ENCODE data around the gene ERBIN.

The ERBIN gene

DNA sequence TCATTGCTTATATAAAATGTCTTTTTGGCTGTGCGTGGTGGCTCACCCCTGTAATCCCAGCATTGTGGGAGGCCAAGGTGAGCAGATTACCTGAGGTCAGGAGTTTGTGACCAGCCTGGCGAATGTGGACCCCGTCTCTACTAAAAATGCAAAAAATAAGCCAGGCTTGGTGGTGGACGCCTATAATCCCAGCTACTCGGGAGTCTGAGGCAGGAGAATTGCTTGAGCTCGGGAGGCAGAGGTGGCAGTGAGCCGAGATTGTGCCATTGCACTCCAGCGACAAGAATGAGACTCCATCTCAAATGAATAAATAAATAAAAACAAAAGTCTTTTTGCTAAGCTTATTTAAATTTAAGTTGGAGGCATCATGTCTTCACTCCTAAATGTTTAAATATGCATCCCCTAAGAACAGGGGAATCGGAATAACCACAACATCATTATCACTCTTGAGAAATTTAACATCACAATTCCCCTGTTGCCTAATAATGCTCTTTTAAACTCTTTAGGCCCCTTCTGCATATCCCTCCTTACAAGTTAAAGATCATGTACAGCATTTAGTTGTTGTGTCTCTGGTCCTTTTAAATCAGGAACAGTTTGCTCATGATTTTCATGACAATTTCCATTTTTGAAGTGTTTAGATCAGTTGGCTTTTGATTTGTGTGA, 72.8 kb downstream of the ERBIN start:
- H3K9ac ChIP-seq (ENCODE audit: low read depth in 1 of 2, low read length in 2 of 2), result no peak overlapping the region
- no peaks in the 10 kb centered on the region for H3K27me3 ChIP-seq (ENCODE audit: control insufficient read depth in 1 of 2, insufficient read depth in 2 of 2, low read length in 2 of 2)
- no peaks in the 10 kb centered on the region for H3K9me3 ChIP-seq (ENCODE audit: control insufficient read depth in 1 of 2, low read length in 2 of 2)
- H3K4me3 ChIP-seq (ENCODE audit: low read depth in 1 of 2, low read length in 2 of 2), result no peak overlapping the region
- H3K4me1 ChIP-seq (ENCODE audit: control insufficient read depth in 1 of 2, insufficient read depth in 2 of 2, low read length in 2 of 2), result no peaks in the 10 kb centered on the region
- no peak overlapping the region for H3K27ac ChIP-seq (ENCODE audit: low read depth, low read length)
- peaks cover 0 to 3% of the 10 kb centered on the region in 2 donors for H3K36me3 ChIP-seq (ENCODE audit: control insufficient read depth in 1 of 2, insufficient read depth in 2 of 2, low read length in 2 of 2)

DNA sequence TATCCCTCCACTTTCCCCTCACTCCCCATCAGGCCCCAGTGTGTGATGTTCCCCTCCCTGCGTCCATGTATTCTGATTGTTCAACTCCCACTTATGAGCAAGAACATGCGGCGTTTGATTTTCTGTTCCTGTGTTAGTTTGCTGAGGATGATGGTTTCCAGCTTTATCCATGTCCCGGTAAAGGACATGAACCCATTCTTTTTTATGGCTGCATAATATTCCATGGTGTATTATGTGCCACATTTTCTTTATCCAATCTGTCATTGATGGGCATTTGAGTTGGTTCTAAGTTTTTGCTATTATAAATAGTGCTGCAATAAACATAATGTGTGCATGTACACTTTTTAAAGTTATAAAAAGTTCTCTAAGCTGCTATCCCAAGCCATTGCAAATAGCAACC, 75.6 kb downstream of the ERBIN start:
- Histone ChIP-seq H3K4me3 (ENCODE audit: low read depth in 1 of 2, low read length in 2 of 2) (no peak overlapping the region), H3K27ac (ENCODE audit: low read depth, low read length) (no peak overlapping the region), H3K4me1 (ENCODE audit: control insufficient read depth in 1 of 2, insufficient read depth in 2 of 2, low read length in 2 of 2) (no peaks in the 10 kb centered on the region), H3K9ac (ENCODE audit: low read depth in 1 of 2, low read length in 2 of 2) (no peak overlapping the region), H3K36me3 (ENCODE audit: control insufficient read depth in 1 of 2, insufficient read depth in 2 of 2, low read length in 2 of 2) (peaks cover 0 to 3% of the 10 kb centered on the region in 2 donors), H3K27me3 (ENCODE audit: control insufficient read depth in 1 of 2, insufficient read depth in 2 of 2, low read length in 2 of 2) (no peaks in the 10 kb centered on the region), H3K9me3 (ENCODE audit: control insufficient read depth in 1 of 2, low read length in 2 of 2) (no peaks in the 10 kb centered on the region)

DNA sequence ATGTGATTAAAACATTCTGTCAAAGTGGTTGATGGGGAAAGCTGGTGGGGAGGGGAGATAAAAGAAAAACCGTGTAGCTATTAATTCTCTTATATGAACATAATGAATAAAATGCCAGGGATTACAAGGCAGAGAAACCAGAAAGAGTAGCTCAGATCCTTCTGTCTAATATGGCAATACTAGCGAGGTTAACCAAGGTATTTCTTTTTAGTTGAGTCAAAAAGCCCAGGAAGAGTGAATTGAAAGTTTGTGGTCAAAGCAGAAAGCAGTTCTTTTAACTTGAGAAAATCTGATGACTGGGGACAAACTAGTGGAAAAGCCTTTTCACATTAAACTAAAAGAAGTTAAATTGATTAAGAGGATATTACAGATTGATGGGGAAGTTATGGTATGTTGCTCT, 76.0 kb downstream of the ERBIN start:
- no peak overlapping the region for H3K4me3 ChIP-seq (ENCODE audit: low read depth in 1 of 2, low read length in 2 of 2)
- H3K36me3 ChIP-seq (ENCODE audit: control insufficient read depth in 1 of 2, insufficient read depth in 2 of 2, low read length in 2 of 2), result peaks cover 0 to 3% of the 10 kb centered on the region in 2 donors

DNA sequence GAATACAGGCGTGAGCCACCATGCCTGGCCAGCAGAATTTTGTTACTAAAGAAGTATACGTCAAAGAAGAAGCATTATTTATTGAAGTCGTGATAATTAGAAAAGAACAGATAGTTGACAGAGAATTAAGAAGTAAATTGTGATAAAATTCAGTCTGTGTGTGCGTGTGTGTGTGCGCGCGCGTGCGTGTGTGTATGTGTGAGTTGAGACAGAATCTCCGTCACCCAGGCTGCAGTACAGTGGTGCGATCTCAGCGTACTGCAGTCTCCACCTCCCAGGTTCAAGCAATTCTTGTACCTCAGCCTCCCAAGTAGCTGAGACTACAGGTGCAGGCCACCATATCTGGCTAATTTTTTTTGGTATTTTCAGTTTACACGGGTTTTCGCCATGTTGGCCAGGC, 77.8 kb downstream of the ERBIN start:
- H3K9me3 ChIP-seq (ENCODE audit: control insufficient read depth in 1 of 2, low read length in 2 of 2), result no peaks in the 10 kb centered on the region
- no peaks in the 10 kb centered on the region for H3K4me1 ChIP-seq (ENCODE audit: control insufficient read depth in 1 of 2, insufficient read depth in 2 of 2, low read length in 2 of 2)
- no peak overlapping the region for H3K27ac ChIP-seq (ENCODE audit: low read depth, low read length)
- H3K4me3 ChIP-seq (ENCODE audit: low read depth in 1 of 2, low read length in 2 of 2), result no peak overlapping the region
- H3K9ac ChIP-seq (ENCODE audit: low read depth in 1 of 2, low read length in 2 of 2), result no peak overlapping the region
- no peaks in the 10 kb centered on the region for H3K36me3 ChIP-seq (ENCODE audit: control insufficient read depth in 1 of 2, insufficient read depth in 2 of 2, low read length in 2 of 2)
- no peaks in the 10 kb centered on the region for H3K27me3 ChIP-seq (ENCODE audit: control insufficient read depth in 1 of 2, insufficient read depth in 2 of 2, low read length in 2 of 2)

More for the DNA sequence above, 76.0 kb downstream of the ERBIN start:
- no peak overlapping the region for H3K9ac ChIP-seq (ENCODE audit: low read depth in 1 of 2, low read length in 2 of 2)
- no peak overlapping the region for H3K27ac ChIP-seq (ENCODE audit: low read depth, low read length)
- H3K4me1 ChIP-seq (ENCODE audit: control insufficient read depth in 1 of 2, insufficient read depth in 2 of 2, low read length in 2 of 2), result no peaks in the 10 kb centered on the region
- H3K27me3 ChIP-seq (ENCODE audit: control insufficient read depth in 1 of 2, insufficient read depth in 2 of 2, low read length in 2 of 2), result no peaks in the 10 kb centered on the region
- H3K9me3 ChIP-seq (ENCODE audit: control insufficient read depth in 1 of 2, low read length in 2 of 2), result no peaks in the 10 kb centered on the region

DNA sequence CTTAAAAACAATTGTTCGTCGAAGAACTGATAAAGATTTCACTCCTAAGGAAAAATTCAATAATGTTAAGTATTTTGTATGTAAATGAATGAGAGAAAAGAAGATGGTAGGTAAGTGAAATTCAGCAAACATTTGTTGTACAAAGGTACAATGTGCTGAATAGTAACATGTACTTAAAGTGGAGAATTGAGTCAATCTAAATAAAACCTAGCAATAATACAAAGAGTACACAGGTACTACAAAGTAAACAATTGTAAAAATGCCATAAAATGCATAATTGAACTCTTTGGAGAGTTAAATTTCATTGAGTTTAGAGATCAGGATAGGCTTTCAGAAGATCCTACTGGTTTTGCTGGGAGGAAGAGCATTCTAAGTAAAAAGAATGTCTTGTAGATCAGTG, 82.9 kb downstream of the ERBIN start:
- H3K27me3 ChIP-seq (ENCODE audit: control insufficient read depth in 1 of 2, insufficient read depth in 2 of 2, low read length in 2 of 2), result no peaks in the 10 kb centered on the region
- H3K9me3 ChIP-seq (ENCODE audit: control insufficient read depth in 1 of 2, low read length in 2 of 2), result no peaks in the 10 kb centered on the region
- H3K9ac ChIP-seq (ENCODE audit: low read depth in 1 of 2, low read length in 2 of 2), result no peak overlapping the region
- no peak overlapping the region for H3K27ac ChIP-seq (ENCODE audit: low read depth, low read length)
- H3K36me3 ChIP-seq (ENCODE audit: control insufficient read depth in 1 of 2, insufficient read depth in 2 of 2, low read length in 2 of 2), result no peaks in the 10 kb centered on the region
- no peaks in the 10 kb centered on the region for H3K4me1 ChIP-seq (ENCODE audit: control insufficient read depth in 1 of 2, insufficient read depth in 2 of 2, low read length in 2 of 2)
- no peak overlapping the region for H3K4me3 ChIP-seq (ENCODE audit: low read depth in 1 of 2, low read length in 2 of 2)

DNA sequence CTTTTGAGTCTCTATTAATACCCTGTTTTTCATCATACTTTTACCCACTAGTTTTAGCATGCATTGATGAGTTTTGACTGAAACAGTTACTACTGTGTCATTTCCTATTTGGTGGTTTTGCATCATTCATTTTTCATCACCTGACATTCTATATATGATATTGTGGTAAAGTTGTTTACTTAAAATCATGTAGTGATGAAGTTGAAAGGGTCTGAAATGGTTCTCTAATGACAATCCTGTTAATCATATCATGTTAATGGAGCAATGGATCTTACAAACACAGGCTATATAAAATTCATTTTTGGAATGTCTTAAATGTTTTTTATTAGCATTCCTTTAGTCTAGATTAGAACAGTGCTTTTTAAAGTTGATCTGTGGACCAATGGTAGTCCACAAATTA, 84.1 kb downstream of the ERBIN start:
- Histone ChIP-seq H3K9me3 (ENCODE audit: control insufficient read depth in 1 of 2, low read length in 2 of 2) (no peaks in the 10 kb centered on the region), H3K27ac (ENCODE audit: low read depth, low read length) (no peak overlapping the region), H3K4me3 (ENCODE audit: low read depth in 1 of 2, low read length in 2 of 2) (no peak overlapping the region), H3K36me3 (ENCODE audit: control insufficient read depth in 1 of 2, insufficient read depth in 2 of 2, low read length in 2 of 2) (peaks cover 0 to 4% of the 10 kb centered on the region in 2 donors), H3K9ac (ENCODE audit: low read depth in 1 of 2, low read length in 2 of 2) (no peak overlapping the region), H3K27me3 (ENCODE audit: control insufficient read depth in 1 of 2, insufficient read depth in 2 of 2, low read length in 2 of 2) (no peaks in the 10 kb centered on the region), H3K4me1 (ENCODE audit: control insufficient read depth in 1 of 2, insufficient read depth in 2 of 2, low read length in 2 of 2) (no peaks in the 10 kb centered on the region)

DNA sequence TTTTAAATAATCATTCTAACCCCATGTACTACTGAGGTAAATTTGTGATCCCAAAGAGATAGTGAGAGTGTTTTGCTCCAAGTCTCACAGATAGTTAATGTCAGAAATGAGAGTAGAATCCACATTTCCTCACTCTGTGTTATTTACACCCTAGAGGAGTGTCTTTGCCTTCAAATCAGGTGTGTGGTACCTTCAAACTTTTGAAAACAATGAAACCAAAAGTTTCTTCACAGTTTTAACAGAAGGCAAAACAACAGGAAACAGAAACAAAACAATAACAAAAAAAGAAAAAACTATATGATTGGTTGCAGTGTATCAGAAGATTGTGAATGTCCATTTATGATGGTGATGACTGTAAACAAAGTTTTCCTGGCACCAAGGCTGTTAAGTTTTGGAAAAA, 85.9 kb downstream of the ERBIN start:
- H3K27me3 ChIP-seq (ENCODE audit: control insufficient read depth in 1 of 2, insufficient read depth in 2 of 2, low read length in 2 of 2), result no peaks in the 10 kb centered on the region
- H3K9ac ChIP-seq (ENCODE audit: low read depth in 1 of 2, low read length in 2 of 2), result no peak overlapping the region
- no peak overlapping the region for H3K4me3 ChIP-seq (ENCODE audit: low read depth in 1 of 2, low read length in 2 of 2)
- no peaks in the 10 kb centered on the region for H3K4me1 ChIP-seq (ENCODE audit: control insufficient read depth in 1 of 2, insufficient read depth in 2 of 2, low read length in 2 of 2)
- peaks cover 0 to 4% of the 10 kb centered on the region in 2 donors for H3K36me3 ChIP-seq (ENCODE audit: control insufficient read depth in 1 of 2, insufficient read depth in 2 of 2, low read length in 2 of 2)
- H3K9me3 ChIP-seq (ENCODE audit: control insufficient read depth in 1 of 2, low read length in 2 of 2), result no peaks in the 10 kb centered on the region
- no peak overlapping the region for H3K27ac ChIP-seq (ENCODE audit: low read depth, low read length)

DNA sequence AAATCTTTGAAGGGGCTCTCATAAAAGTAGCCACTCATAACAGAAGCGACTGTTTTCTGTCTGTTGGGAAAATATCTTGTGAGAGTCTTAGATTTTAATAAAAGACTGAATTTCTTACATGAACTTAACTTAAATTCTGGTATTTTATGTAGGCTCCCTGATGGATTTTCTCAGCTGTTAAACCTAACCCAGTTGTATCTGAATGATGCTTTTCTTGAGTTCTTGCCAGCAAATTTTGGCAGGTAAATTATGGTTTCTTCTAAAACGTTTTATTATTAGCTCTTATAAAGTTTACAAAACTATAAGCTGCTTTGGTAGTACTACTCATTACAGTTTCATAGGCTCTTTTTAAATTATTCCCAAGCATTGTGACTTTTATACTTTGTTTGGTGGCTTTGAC, 87.0 kb downstream of the ERBIN start:
- Histone ChIP-seq H3K9ac (ENCODE audit: low read depth in 1 of 2, low read length in 2 of 2) (no peak overlapping the region), H3K27me3 (ENCODE audit: control insufficient read depth in 1 of 2, insufficient read depth in 2 of 2, low read length in 2 of 2) (no peaks in the 10 kb centered on the region), H3K36me3 (ENCODE audit: control insufficient read depth in 1 of 2, insufficient read depth in 2 of 2, low read length in 2 of 2) (peaks cover 0 to 4% of the 10 kb centered on the region in 2 donors), H3K4me3 (ENCODE audit: low read depth in 1 of 2, low read length in 2 of 2) (no peak overlapping the region), H3K27ac (ENCODE audit: low read depth, low read length) (no peak overlapping the region), H3K4me1 (ENCODE audit: control insufficient read depth in 1 of 2, insufficient read depth in 2 of 2, low read length in 2 of 2) (no peaks in the 10 kb centered on the region), H3K9me3 (ENCODE audit: control insufficient read depth in 1 of 2, low read length in 2 of 2) (no peaks in the 10 kb centered on the region)

DNA sequence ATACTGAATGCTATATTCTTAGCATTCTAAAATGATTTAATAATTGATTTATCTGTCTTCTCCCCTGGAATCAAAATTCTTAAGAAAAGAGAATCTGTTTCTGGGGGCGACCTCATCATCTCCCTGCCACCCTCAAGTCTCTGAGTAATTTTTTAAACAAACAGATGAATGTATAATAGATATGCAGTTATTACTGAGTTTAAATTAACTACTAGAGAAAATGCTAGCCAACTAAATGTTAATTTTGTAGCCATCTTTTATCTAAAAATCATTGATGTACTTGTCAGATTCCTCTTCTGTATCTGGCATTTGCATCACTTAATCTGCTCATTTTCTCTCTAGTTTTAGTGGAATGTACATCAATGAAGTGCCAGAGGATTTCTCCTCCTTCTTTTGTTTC, 87.5 kb downstream of the ERBIN start:
- Histone ChIP-seq H3K36me3 (ENCODE audit: control insufficient read depth in 1 of 2, insufficient read depth in 2 of 2, low read length in 2 of 2) (peaks cover 0 to 4% of the 10 kb centered on the region in 2 donors), H3K27ac (ENCODE audit: low read depth, low read length) (no peak overlapping the region), H3K9ac (ENCODE audit: low read depth in 1 of 2, low read length in 2 of 2) (no peak overlapping the region), H3K9me3 (ENCODE audit: control insufficient read depth in 1 of 2, low read length in 2 of 2) (no peaks in the 10 kb centered on the region), H3K4me3 (ENCODE audit: low read depth in 1 of 2, low read length in 2 of 2) (no peak overlapping the region), H3K4me1 (ENCODE audit: control insufficient read depth in 1 of 2, insufficient read depth in 2 of 2, low read length in 2 of 2) (no peaks in the 10 kb centered on the region), H3K27me3 (ENCODE audit: control insufficient read depth in 1 of 2, insufficient read depth in 2 of 2, low read length in 2 of 2) (no peaks in the 10 kb centered on the region)

DNA sequence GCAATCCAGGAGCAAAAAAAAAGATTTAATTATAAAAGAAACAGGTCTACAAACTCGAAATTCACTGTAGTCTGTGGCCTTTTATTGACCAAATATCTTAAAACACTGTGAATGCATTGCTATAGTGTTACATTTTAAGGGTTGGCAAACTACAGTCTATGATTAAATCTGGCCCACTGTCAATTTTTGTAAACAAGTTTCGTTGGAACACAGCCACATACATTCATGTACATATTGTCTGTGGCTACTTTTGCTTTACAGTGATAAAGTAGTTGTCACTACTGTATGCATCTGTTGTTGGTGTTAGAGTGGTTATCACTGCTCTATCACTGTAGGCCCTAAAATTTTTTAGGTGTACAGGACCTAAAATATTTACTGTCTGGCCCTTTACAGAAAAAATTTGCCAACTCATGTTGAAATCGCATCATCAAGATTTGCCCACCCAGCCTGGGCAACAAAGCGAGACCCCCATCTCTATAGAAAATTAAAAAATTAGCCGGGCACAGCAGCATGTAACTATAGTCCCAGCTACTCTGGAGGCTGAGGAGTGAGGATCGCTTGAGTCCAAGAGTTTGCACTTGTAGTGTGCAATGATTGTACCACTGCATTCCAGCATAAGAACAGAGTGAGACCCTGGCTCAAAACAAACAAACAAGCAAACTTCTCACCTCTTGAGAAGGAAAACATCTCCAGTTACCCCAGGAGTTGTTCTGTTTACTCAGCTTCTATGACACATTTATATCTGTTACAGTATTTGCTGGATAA, 89.0 kb downstream of the ERBIN start:
- no peaks in the 10 kb centered on the region for H3K9me3 ChIP-seq (ENCODE audit: control insufficient read depth in 1 of 2, low read length in 2 of 2)
- H3K36me3 ChIP-seq (ENCODE audit: control insufficient read depth in 1 of 2, insufficient read depth in 2 of 2, low read length in 2 of 2), result peaks cover 0 to 4% of the 10 kb centered on the region in 2 donors
- no peaks in the 10 kb centered on the region for H3K27me3 ChIP-seq (ENCODE audit: control insufficient read depth in 1 of 2, insufficient read depth in 2 of 2, low read length in 2 of 2)

More for the DNA sequence above, 89.0 kb downstream of the ERBIN start:
- no peak overlapping the region for H3K27ac ChIP-seq (ENCODE audit: low read depth, low read length)
- no peaks in the 10 kb centered on the region for H3K4me1 ChIP-seq (ENCODE audit: control insufficient read depth in 1 of 2, insufficient read depth in 2 of 2, low read length in 2 of 2)
- no peak overlapping the region for H3K9ac ChIP-seq (ENCODE audit: low read depth in 1 of 2, low read length in 2 of 2)
- H3K4me3 ChIP-seq (ENCODE audit: low read depth in 1 of 2, low read length in 2 of 2), result no peak overlapping the region

Measured in duodenal mucosa (tissue), 2 donors.